Hepatocyte (in vitro differentiated cells): Measurements from ENCODE around the gene CLIC4. TPM values are rescaled to one million over a fixed set of nuclear protein-coding genes. Genes with fewer than 3 reads are reported as not detected.
"Not testable (repeated sequence)": the region's sequence is repeated elsewhere in the genome, so short reads cannot be mapped to it uniquely, and the experiment has no call there.

ENCODE experiments used
- DNase-seq: peaks from one replicate; pipeline ENCODE4 v3.0.0-alpha.2; 2016; ENCODE audit warnings: low spot score
- H2AFZ ChIP-seq: fragments of 200-600 bp; sonication (generic); 2 replicates; pipeline ENCODE4 v1.6.0; 2016; ENCODE audit warnings: antibody characterized with exemption, mild to moderate bottlenecking
- H3K27ac ChIP-seq: fragments of 200-600 bp; sonication (generic); 2 replicates; pipeline ENCODE4 v1.5.1; 2016; ENCODE audit warnings: mild to moderate bottlenecking
- H3K27me3 ChIP-seq: fragments of 200-600 bp; sonication (generic); 2 replicates; pipeline ENCODE4 v1.6.1; 2016
- H3K36me3 ChIP-seq: fragments of 200-600 bp; sonication (generic); replicated peaks from 2 replicates; pipeline ENCODE4 v1.5.1; 2016; ENCODE audit warnings: low read depth; ENCODE audit not compliant: insufficient read depth
- H3K4me1 ChIP-seq: fragments of 200-600 bp; sonication (generic); 2 replicates; pipeline ENCODE4 v1.5.1; 2016; ENCODE audit warnings: mild to moderate bottlenecking, moderate library complexity; ENCODE audit not compliant: insufficient read depth
- H3K4me2 ChIP-seq: fragments of 200-600 bp; sonication (generic); 2 replicates; pipeline ENCODE4 v1.6.0; 2016
- H3K4me3 ChIP-seq: fragments of 200-600 bp; sonication (generic); 2 replicates; pipeline ENCODE4 v1.5.1; 2016; ENCODE audit warnings: mild to moderate bottlenecking
- H3K79me2 ChIP-seq: fragments of 200-600 bp; sonication (generic); 2 replicates; pipeline ENCODE4 v1.6.0; 2017; ENCODE audit warnings: mild to moderate bottlenecking
- H3K9me2 ChIP-seq: fragments of 200-600 bp; sonication (generic); replicated peaks from 2 replicates; pipeline ENCODE4 v1.6.0; 2017; ENCODE audit warnings: mild to moderate bottlenecking; ENCODE audit not compliant: insufficient read depth
- H3K9me3 ChIP-seq: fragments of 200-600 bp; sonication (generic); 2 replicates; pipeline ENCODE4 v1.5.1; 2016; ENCODE audit warnings: low read depth, mild to moderate bottlenecking
- H4K20me1 ChIP-seq: fragments of 200-600 bp; sonication (generic); 2 replicates; pipeline ENCODE4 v1.6.0; 2016; ENCODE audit warnings: mild to moderate bottlenecking; ENCODE audit not compliant: insufficient read depth, poor library complexity, severe bottlenecking
- EZH2 ChIP-seq: fragments of 200-600 bp; sonication (generic); IDR thresholded peaks from 2 replicates; pipeline ENCODE4 v1.6.1; 2016; ENCODE audit warnings: antibody characterized with exemption, mild to moderate bottlenecking, borderline replicate concordance
- EZH2phosphoT487 ChIP-seq: fragments of 200-600 bp; sonication (generic); IDR thresholded peaks from one replicate; pipeline ENCODE4 v1.6.1; 2018; ENCODE audit warnings: antibody characterized with exemption, mild to moderate bottlenecking, low read depth, moderate library complexity; ENCODE audit not compliant: unreplicated experiment, severe bottlenecking
- WGBS: methylation state at CpG from one replicate; pipeline ENCODE4 v1.1.6; 2016; ENCODE audit warnings: low lambda C conversion rate; ENCODE audit errors: missing lambda C conversion rate; 5-methylcytosine and 5-hydroxymethylcytosine counted together
- polyA plus RNA-seq: library from polyadenylated mRNA; unstranded; fragments of >200 nt; fragmentation: Nextera tagmentation; extraction: Ambion mirVana; gene quantifications from 2 replicates; pipeline ENCODE4 v1.2.1, GENCODE V29; 2016
- total RNA-seq: library from RNA; depleted of rRNA; stranded (reverse); fragments of >200 nt; gene quantifications from 2 replicates; pipeline ENCODE4 v1.2.3, GENCODE V29; 2014
- TF ChIP-seq, protein P1 (sequence below): fragments of 200-600 bp; sonication (generic); IDR thresholded peaks from 2 replicates; pipeline ENCODE4 v1.5.1; 2016; ENCODE audit warnings: antibody characterized with exemption, mild to moderate bottlenecking; ENCODE audit not compliant: poor library complexity

The CLIC4 gene
- total and polyA plus RNA-seq, 2 experiments from 2014 or later = 146 to 259 TPM

DNA sequence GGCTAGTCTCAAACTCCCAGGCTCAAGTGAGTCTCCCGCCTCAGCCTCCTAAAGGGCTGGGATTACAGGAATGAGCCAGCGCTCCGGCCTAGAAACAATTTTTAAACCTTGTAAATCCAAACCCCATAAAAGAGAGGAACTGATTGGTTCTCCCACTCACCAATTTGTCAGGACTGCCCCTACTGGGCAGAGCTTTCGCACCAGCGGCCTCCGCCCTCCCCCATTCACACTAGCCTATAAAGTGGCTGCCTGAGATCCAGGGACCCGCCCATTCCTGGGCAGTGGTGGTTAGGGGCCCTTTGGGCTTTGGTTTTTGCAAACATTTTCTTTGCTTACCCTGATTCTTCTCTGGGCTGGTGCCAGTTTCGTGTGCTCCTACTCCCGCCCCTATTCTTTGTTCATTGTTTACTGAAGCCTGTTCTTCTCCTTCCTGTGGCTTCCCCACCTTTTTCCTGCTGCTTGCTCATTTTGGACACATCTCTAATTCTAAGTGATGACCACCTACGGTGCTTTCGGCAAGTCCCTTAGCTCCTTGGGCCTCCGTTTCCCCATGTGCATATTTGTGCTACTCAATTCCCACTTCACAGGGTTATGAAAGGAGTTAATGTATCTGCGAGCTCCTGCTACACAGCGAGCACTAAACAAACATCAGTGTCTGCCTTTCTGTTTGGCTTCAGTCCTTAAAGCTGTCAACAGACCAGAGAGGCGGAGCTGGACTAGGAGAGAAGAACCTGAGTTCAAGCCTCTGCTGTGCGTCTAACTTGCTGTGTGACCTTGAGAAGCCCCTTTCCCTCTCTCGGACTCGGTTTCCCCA is 39.8 kb upstream of the CLIC4 start:
- Histone ChIP-seq H3K79me2 (no peaks in the 10 kb centered on the region), H3K4me2 (peak overlapping the region; percentile 71), H2AFZ (peak overlapping the region; percentile 54), H4K20me1 (no peaks in the 10 kb centered on the region), H3K4me1 (peaks cover 12% of the 10 kb centered on the region), H3K9me2 (no peaks in the 10 kb centered on the region), H3K9me3 (no peaks in the 10 kb centered on the region), H3K36me3 (no peaks in the 10 kb centered on the region), H3K27ac (peak overlapping the region; percentile 89), H3K4me3 (no peak overlapping the region), H3K27me3 (no peaks in the 10 kb centered on the region)
- peak; percentile 94 for DNase-seq
- WGBS = 28% methylated on average over 18 of the region's 18 CpGs
- TF ChIP-seq EZH2 = no peak
- TF ChIP-seq, protein P1, sequence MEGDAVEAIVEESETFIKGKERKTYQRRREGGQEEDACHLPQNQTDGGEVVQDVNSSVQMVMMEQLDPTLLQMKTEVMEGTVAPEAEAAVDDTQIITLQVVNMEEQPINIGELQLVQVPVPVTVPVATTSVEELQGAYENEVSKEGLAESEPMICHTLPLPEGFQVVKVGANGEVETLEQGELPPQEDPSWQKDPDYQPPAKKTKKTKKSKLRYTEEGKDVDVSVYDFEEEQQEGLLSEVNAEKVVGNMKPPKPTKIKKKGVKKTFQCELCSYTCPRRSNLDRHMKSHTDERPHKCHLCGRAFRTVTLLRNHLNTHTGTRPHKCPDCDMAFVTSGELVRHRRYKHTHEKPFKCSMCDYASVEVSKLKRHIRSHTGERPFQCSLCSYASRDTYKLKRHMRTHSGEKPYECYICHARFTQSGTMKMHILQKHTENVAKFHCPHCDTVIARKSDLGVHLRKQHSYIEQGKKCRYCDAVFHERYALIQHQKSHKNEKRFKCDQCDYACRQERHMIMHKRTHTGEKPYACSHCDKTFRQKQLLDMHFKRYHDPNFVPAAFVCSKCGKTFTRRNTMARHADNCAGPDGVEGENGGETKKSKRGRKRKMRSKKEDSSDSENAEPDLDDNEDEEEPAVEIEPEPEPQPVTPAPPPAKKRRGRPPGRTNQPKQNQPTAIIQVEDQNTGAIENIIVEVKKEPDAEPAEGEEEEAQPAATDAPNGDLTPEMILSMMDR = no peak
- TF ChIP-seq EZH2phosphoT487 = no peak

DNA sequence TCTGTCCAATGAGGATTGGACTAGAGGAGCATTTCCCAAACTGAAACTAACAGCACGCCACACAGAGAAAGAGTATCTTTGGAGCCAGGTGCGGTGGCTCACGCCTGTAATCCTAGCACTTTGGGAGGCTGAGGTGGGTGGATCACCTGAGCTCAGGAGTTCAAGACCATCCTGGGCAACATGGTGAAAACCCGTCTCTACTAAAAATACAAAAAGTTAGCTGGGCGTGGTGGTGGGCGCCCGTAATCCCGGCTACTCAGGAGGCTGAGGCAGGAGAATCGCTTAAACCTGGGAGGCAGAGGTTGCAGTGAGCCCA is 39.2 kb upstream of the CLIC4 start:
- Histone ChIP-seq H2AFZ (peak overlapping the region; percentile 54), H3K27ac (peak overlapping the region; percentile 89), H3K4me1 (peaks cover 12% of the 10 kb centered on the region), H3K4me2 (peak overlapping the region; percentile 71)
- not testable (repeated sequence) for H3K9me2 ChIP-seq, H3K27me3 ChIP-seq, H3K79me2 ChIP-seq, DNase-seq, H3K4me3 ChIP-seq, H4K20me1 ChIP-seq, H3K9me3 ChIP-seq, H3K36me3 ChIP-seq
- 96% methylated on average over 9 of the region's 9 CpGs for WGBS

DNA sequence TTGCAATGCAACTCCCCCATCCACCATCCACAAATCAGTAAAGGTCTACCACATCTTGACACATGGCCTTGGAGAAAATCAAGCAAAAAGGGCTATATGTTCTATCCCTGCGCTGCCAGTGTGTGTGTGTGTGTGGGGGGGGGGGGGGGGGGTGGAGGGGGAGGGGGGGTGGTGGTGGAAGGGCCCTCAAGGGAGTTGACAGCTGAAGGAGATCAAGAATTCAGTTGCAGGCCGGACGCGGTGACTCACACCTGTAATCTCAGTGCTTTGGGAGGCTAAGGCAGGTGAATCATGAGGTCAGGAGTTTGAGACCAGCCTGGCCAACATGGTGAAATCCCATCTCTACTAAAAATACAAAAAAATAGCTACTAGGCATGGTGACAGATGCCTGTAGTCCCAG is 37.6 kb upstream of the CLIC4 start:
- no peaks in the 10 kb centered on the region for H4K20me1 ChIP-seq
- no peak for DNase-seq
- peaks cover 12% of the 10 kb centered on the region for H3K4me1 ChIP-seq
- no peak overlapping the region for H3K4me3 ChIP-seq
- H3K79me2 ChIP-seq = no peaks in the 10 kb centered on the region
- no peaks in the 10 kb centered on the region for H3K36me3 ChIP-seq
- H3K27me3 ChIP-seq = no peaks in the 10 kb centered on the region
- 39% methylated on average over 2 of the region's 4 CpGs for WGBS
- H2AFZ ChIP-seq = no peak overlapping the region
- TF ChIP-seq, protein P1 = no peak
- TF ChIP-seq EZH2 = no peak
- TF ChIP-seq EZH2phosphoT487 = no peak
- H3K27ac ChIP-seq = no peak overlapping the region
- no peak overlapping the region for H3K4me2 ChIP-seq
- no peaks in the 10 kb centered on the region for H3K9me2 ChIP-seq
- H3K9me3 ChIP-seq = no peaks in the 10 kb centered on the region

DNA sequence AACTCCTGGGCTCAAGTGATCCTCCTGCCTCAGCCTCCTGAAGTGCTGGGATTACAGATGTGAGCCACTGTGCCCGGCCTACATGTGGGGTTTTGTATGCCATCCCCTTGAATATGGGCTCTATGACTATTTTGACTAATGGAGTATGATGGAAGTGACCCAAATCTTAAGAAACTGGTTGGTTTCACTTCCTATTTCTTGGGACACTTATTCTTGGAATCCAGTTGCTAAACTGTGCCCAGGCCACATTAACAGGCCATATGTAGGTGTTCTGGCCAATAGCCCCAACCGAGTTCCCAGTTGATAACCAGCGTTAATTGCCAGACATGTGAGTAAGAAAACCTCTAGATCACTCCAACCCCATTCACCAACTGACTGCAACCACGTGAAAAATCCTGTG is 36.3 kb upstream of the CLIC4 start:
- TF ChIP-seq, protein P1 = no peak
- TF ChIP-seq EZH2phosphoT487 (no peak), EZH2 (no peak)
- Histone ChIP-seq H3K4me1 (peaks cover 12% of the 10 kb centered on the region), H3K9me3 (no peaks in the 10 kb centered on the region), H3K4me2 (no peak overlapping the region), H4K20me1 (no peaks in the 10 kb centered on the region), H3K27me3 (no peaks in the 10 kb centered on the region), H3K9me2 (no peaks in the 10 kb centered on the region), H3K4me3 (no peak overlapping the region), H3K27ac (no peak overlapping the region), H3K79me2 (no peaks in the 10 kb centered on the region), H2AFZ (no peak overlapping the region), H3K36me3 (no peaks in the 10 kb centered on the region)
- 95% methylated on average over 4 of the region's 4 CpGs for WGBS
- no peak for DNase-seq
